H1 (cell line): ENCODE results near the gene PRADC1.

ENCODE experiments used
- JUND ChIP-seq: IDR thresholded peaks from 2 replicates; pipeline ENCODE4 v1.6.1; 2011; ENCODE audit warnings: mild to moderate bottlenecking, improper control_type of control experiment, low read length
- POLR2A ChIP-seq, 2 experiments: IDR thresholded peaks; 1 replicate in 1 of 2; 2 replicates in 1 of 2; pipeline ENCODE4 v1.6.1; 2011; ENCODE audit warnings: low read depth in 2 of 2, low read length in 2 of 2, mild to moderate bottlenecking in 2 of 2; ENCODE audit errors: control extremely low read depth in 1 of 2
- POLR2AphosphoS5 ChIP-seq: IDR thresholded peaks from 2 replicates; pipeline ENCODE4 v1.6.1; 2011; ENCODE audit warnings: low read depth, low read length
- SP4 ChIP-seq: IDR thresholded peaks from 2 replicates; pipeline ENCODE4 v1.6.1; 2012; ENCODE audit warnings: low read length, inconsistent platforms
- TAF1 ChIP-seq: IDR thresholded peaks from 2 replicates; pipeline ENCODE4 v1.6.1; 2011; ENCODE audit warnings: mild to moderate bottlenecking, low read depth, low read length
- TBP ChIP-seq: IDR thresholded peaks from 2 replicates; pipeline ENCODE4 v1.6.1; 2011; ENCODE audit warnings: low read depth, low read length, improper control_type of control experiment
- TF ChIP-seq, protein P1 (sequence below), 3 experiments: IDR thresholded peaks; 1 replicate in 2 of 3; 2 replicates in 1 of 3; pipeline versions ENCODE4 v1.5.1 to v1.6.1; 2011; ENCODE audit warnings: low read length in 3 of 3, mild to moderate bottlenecking in 3 of 3, inconsistent platforms in 2 of 3, low read depth in 1 of 3, moderate library complexity in 1 of 3; ENCODE audit not compliant: insufficient read depth in 1 of 3; ENCODE audit errors: control extremely low read depth in 1 of 3

DNA sequence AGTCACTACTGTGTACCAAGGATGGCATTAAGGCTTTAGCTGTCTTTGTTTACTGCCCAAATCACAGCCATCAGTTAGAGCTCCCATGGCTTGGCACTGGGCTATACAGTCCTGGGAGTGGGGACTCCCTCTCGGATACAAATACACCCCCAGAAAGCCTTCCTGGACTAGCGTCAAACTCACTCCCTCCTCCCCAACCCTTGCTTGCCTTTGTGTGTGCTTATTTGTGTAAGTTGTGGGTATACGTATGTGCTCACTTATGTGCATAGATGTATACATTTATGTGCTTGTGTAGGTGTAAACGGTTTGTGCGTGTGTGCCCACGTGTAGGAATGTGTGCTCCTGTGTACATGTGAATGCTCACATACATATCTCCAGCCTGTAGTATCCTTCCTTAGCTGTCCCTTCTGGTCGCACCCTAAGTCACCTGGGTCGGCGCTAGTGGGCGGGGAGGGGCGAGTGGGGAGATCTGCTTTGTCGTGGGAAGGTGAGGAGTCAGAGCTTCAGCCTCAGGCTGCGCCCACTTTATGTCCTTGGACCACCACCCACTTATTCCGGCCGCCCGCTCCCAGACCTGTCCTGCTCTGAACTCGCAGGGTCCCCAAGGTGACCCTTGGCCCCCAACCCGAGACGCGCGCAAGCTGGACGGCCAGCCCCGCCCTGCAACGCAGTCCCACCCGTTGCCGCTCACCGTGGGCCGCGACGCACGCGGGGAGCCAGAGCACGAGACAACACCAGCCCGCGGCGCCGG, 461 bp downstream of the PRADC1 start:
- TF ChIP-seq, protein P1, sequence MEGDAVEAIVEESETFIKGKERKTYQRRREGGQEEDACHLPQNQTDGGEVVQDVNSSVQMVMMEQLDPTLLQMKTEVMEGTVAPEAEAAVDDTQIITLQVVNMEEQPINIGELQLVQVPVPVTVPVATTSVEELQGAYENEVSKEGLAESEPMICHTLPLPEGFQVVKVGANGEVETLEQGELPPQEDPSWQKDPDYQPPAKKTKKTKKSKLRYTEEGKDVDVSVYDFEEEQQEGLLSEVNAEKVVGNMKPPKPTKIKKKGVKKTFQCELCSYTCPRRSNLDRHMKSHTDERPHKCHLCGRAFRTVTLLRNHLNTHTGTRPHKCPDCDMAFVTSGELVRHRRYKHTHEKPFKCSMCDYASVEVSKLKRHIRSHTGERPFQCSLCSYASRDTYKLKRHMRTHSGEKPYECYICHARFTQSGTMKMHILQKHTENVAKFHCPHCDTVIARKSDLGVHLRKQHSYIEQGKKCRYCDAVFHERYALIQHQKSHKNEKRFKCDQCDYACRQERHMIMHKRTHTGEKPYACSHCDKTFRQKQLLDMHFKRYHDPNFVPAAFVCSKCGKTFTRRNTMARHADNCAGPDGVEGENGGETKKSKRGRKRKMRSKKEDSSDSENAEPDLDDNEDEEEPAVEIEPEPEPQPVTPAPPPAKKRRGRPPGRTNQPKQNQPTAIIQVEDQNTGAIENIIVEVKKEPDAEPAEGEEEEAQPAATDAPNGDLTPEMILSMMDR (IDR thresholded peaks at IDR 0.05; ENCODE audit: control extremely low read depth in 1 of 3, insufficient read depth in 1 of 3, low read depth in 1 of 3, low read length in 3 of 3): no peak
- TF ChIP-seq POLR2AphosphoS5 (no peak), TBP (no peak), POLR2A (IDR thresholded peaks at IDR 0.05; ENCODE audit: control extremely low read depth in 1 of 2, low read depth in 2 of 2, low read length in 2 of 2) (no peak), JUND (no peak), TAF1 (no peak), SP4 (no peak)
